Colonic mucosa (tissue), 4 donors: ENCODE results near the gene ADGRB3. TPM values are rescaled to one million over a fixed set of nuclear protein-coding genes. Genes with fewer than 3 reads are reported as not detected.

Experiments used
- DNase-seq: peaks from one replicate; pipeline ENCODE4 v3.0.0-alpha.2; 2020
- H3K27ac ChIP-seq: fragments of 200-600 bp; one replicate; pipeline ENCODE4 v1.8.0; 2021
- H3K27me3 ChIP-seq: fragments of 200-600 bp; one replicate; pipeline ENCODE4 v1.8.0; 2021
- H3K36me3 ChIP-seq: fragments of 200-600 bp; one replicate; pipeline ENCODE4 v1.8.0; 2021
- H3K4me1 ChIP-seq: fragments of 200-600 bp; one replicate; pipeline ENCODE4 v1.8.0; 2021; ENCODE audit warnings: mild to moderate bottlenecking
- H3K4me3 ChIP-seq: fragments of 200-600 bp; one replicate; pipeline ENCODE4 v1.8.0; 2021
- H3K9ac ChIP-seq, 2 donors: one replicate each; pipeline ENCODE4 v1.7.0; 2013; ENCODE audit warnings: control low read depth in 2 of 2, low read depth in 2 of 2, low read length in 2 of 2
- H3K9me3 ChIP-seq: fragments of 200-600 bp; one replicate; pipeline ENCODE4 v1.8.0; 2021
- intact Hi-C: fragments of 100-400 bp; cut with DNase I; formaldehyde crosslinking; loops from one replicate; pipeline ENCODE4 v1.14.1; 2022
- total RNA-seq, 2 donors: library from RNA; stranded (reverse); fragmentation: NEBNext Ultra II Directional in 1 of 2; extraction: Animal tissue kit (Norgen Biotek cat#: 25700) in 1 of 2; gene quantifications; one replicate each; pipeline ENCODE4 v1.2.1, GENCODE V29; 2021
- TF ChIP-seq, protein P1 (sequence below): fragments of 200-600 bp; IDR thresholded peaks from one replicate; pipeline ENCODE4 v1.8.0; 2022; ENCODE audit warnings: antibody characterized with exemption, mild to moderate bottlenecking
- donor health status: healthy.
- donor health status: DM: no; HTN: no; CAD: no.
- donor health status: DM: no; HTN: no; CAD: no.

ADGRB3 gene
- total RNA-seq, 2 donors from 2014 or later, result 0.42 to 0.98 TPM

DNA sequence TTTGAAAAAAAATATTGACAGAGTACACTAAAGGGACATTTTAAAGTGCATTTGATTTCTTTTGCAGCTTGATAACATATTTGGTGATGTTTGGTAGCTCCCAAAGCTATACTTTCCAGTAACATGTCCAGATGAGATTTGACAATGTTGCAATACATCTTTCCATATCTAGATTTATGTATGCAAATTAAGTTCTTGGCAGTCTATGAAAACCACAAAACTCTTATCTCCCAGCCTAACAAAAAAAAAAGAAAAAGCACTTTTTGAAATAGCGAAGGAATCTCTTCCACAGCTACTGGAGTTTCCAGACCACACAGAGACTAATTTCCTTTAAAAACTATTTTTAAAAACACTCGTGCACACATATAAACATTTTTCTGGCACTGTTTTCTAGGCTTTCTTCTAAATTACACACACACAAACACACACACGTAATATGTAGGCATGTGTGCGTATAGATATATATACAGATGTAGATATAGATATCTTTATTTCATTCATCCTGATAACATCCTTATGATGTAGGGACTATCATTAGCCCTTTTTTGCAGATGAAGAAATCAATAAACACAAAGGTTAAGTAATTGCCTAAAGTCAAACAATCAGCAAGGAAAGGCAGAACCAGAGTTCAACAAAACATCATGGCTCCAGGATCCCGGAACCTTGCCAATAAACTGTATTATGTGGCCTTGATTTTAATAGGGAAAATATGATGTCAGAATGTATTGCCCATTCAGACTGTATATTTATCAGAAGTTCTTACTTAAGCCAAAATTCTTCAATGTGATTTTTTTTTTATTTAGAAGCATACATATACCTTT is 93.3 kb downstream of the ADGRB3 start:
- intact Hi-C loops, result no loop called here
- H3K36me3 ChIP-seq, result no peaks in the 10 kb centered on the region
- DNase-seq, result no peak
- no peaks in the 10 kb centered on the region for H3K9me3 ChIP-seq
- H3K27ac ChIP-seq, result no peak overlapping the region
- H3K9ac ChIP-seq, result no peak overlapping the region
- H3K4me3 ChIP-seq, result no peak overlapping the region
- H3K4me1 ChIP-seq, result no peaks in the 10 kb centered on the region
- no peaks in the 10 kb centered on the region for H3K27me3 ChIP-seq
- TF ChIP-seq, protein P1, sequence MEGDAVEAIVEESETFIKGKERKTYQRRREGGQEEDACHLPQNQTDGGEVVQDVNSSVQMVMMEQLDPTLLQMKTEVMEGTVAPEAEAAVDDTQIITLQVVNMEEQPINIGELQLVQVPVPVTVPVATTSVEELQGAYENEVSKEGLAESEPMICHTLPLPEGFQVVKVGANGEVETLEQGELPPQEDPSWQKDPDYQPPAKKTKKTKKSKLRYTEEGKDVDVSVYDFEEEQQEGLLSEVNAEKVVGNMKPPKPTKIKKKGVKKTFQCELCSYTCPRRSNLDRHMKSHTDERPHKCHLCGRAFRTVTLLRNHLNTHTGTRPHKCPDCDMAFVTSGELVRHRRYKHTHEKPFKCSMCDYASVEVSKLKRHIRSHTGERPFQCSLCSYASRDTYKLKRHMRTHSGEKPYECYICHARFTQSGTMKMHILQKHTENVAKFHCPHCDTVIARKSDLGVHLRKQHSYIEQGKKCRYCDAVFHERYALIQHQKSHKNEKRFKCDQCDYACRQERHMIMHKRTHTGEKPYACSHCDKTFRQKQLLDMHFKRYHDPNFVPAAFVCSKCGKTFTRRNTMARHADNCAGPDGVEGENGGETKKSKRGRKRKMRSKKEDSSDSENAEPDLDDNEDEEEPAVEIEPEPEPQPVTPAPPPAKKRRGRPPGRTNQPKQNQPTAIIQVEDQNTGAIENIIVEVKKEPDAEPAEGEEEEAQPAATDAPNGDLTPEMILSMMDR, result no peak

DNA sequence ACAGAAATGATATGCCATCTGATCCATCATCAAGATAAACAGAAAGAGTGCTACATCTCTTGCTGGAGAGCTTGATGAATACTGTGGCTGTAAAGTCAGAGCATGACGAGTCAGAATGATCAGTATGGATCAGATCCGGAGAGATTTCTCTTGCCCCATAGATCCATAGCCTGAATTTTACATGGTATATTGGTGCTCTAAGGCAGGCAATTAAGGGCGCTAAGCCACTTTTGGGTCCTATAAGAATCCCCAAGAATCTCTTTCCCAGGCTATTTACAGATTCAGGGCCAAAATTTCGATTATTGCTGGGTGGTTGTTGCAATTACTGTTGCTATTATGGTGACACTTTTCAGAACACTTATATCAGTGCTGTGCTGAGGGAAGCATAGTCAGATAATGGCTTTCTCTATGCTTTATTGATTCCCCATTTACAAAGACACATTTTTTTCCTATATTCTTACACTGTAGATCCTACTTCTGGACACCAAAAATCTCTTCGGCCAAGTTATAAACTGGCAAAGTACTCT is 94.4 kb downstream of the ADGRB3 start:
- H3K27ac ChIP-seq, result no peak overlapping the region
- TF ChIP-seq, protein P1, result no peak
- intact Hi-C loops, result no loop called here

DNA sequence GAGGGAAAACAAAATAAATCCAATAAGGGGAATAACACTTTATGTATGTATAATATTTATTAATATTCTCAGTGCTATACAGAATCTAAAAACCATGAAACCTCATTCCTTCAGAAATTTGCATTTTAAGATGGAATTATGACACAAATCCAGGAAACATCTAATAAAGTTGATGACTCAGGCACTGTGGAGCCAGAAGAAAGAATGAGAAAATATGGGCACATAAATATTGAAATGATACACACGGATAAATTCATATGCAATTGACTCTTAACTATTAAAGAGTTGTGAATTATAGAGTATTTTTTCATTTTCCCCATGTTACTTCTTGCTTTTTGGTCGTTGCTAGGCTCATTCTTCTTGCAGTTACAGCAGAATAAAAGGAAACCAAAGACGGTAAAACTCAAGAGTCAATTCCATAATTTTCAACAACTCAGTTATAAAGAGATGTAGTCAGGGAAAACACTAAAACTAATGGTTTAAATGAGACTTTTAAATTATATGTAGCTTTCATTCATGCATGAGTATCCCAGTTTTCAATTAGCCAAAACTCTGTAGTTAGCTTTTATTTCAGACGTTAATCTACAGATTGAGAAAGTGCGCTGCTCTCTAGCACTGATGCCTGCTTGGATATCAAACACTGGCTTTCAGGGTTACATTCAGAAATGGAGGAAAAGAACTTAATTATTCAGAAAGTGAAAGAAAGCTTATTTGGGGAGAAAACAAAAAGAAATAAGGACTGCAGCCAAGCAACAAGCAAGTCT is 95.4 kb downstream of the ADGRB3 start:
- Histone ChIP-seq H3K27ac (no peak overlapping the region), H3K27me3 (no peaks in the 10 kb centered on the region), H3K4me1 (no peaks in the 10 kb centered on the region), H3K9me3 (no peaks in the 10 kb centered on the region), H3K9ac (no peak overlapping the region), H3K4me3 (no peak overlapping the region), H3K36me3 (no peaks in the 10 kb centered on the region)
- intact Hi-C loops, result no loop called here
- TF ChIP-seq, protein P1, result no peak
- DNase-seq, result no peak

More for the DNA sequence above, 94.4 kb downstream of the ADGRB3 start:
- H3K4me3 ChIP-seq, result no peak overlapping the region
- H3K36me3 ChIP-seq, result no peaks in the 10 kb centered on the region
- no peak overlapping the region for H3K9ac ChIP-seq
- H3K4me1 ChIP-seq, result no peaks in the 10 kb centered on the region
- H3K9me3 ChIP-seq, result no peaks in the 10 kb centered on the region
- no peaks in the 10 kb centered on the region for H3K27me3 ChIP-seq
- no peak for DNase-seq

DNA sequence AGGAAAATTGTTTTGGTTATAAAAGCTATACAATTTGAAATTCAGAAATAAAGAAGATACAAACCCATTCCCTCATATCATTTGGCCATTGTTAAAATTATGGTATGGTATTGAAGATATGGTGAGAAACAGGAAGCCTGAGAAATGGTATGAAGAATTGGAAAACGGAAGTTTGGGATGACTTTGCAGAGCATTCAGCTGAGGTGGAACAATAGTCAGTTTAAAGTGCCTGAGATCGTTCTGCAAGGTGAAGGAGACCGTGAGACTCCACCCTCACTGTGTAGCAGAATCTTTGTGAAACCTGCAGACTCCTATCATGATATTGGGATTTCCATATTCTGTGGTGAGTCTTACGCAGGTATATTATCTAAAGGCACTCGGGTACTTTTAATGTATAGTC is 97.3 kb downstream of the ADGRB3 start:
- intact Hi-C loops, result no loop called here
- no peaks in the 10 kb centered on the region for H3K4me1 ChIP-seq
- H3K4me3 ChIP-seq, result no peak overlapping the region
- no peaks in the 10 kb centered on the region for H3K36me3 ChIP-seq
- no peak overlapping the region for H3K9ac ChIP-seq
- no peak for DNase-seq
- H3K9me3 ChIP-seq, result no peaks in the 10 kb centered on the region
- no peaks in the 10 kb centered on the region for H3K27me3 ChIP-seq
- no peak overlapping the region for H3K27ac ChIP-seq
- TF ChIP-seq, protein P1, result no peak

DNA sequence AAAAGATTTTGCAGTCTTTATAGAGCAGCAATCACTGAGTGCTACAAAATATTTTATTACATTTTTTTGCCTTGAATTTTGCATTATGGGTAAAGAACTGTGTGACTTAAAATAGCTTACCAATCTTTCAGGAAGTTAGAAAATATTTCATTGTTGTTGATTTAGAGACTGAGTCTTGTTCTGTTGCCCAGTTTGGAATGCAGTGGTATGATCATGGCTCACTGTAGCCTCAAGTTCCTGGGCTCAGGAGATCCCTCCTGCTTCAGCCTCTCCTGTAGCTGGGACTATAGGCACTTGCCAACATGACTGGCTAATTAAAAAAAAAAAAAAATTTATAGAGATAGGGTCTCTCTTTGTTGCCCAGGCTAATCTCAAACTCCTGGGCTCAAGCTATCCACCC is 100.8 kb downstream of the ADGRB3 start:
- Histone ChIP-seq H3K36me3 (no peaks in the 10 kb centered on the region), H3K4me3 (no peak overlapping the region), H3K9ac (no peak overlapping the region), H3K27ac (no peak overlapping the region), H3K4me1 (no peaks in the 10 kb centered on the region), H3K27me3 (no peaks in the 10 kb centered on the region), H3K9me3 (no peaks in the 10 kb centered on the region)
- no peak for DNase-seq
- intact Hi-C loops, result no loop called here
- TF ChIP-seq, protein P1, result no peak
